Esophagus squamous epithelium (tissue), 4 donors: ENCODE data around the gene ZNF141.

Experiments used
- CTCF ChIP-seq, 6 experiments: fragments of 450-650 bp in 4 of 6; fragments of 200-600 bp in 2 of 6; sonication (generic) in 2 of 6; IDR thresholded peaks; one replicate each; pipeline ENCODE4 v1.5.1; 2016 to 2019; ENCODE audit warnings: antibody characterized with exemption in 6 of 6, mild to moderate bottlenecking in 4 of 6, moderate library complexity in 4 of 6
- POLR2A ChIP-seq, 4 donors: fragments of 450-650 bp; IDR thresholded peaks; one replicate each; pipeline ENCODE4 v1.6.1; 2017; ENCODE audit warnings: antibody characterized with exemption in 4 of 4, mild to moderate bottlenecking in 4 of 4, moderate library complexity in 3 of 4

GRCh38 chr4:302381-302780, 35.2 kb upstream of the ZNF141 start:
- TF ChIP-seq POLR2A (IDR thresholded peaks at IDR 0.05), result no peak
- TF ChIP-seq CTCF (IDR thresholded peaks at IDR 0.05), result no peak
